NCI-H128 (cell line): ENCODE data around the gene AQP4.

Source experiments
- DNase-seq: peaks from one replicate; lab custom pipeline; 2025; ENCODE audit not compliant: unreplicated experiment; lab: John Stamatoyannopoulos, UW

Gene AQP4

GRCh38 chr18:26865557-26865956 lies at the start of gene AQP4:
TSS of gene AQP4 (minus strand) at chr18:26865707. CDS start at chr18:26865689, 18 bp downstream.
- peak; percentile 36 for DNase-seq

GRCh38 chr18:26911840-26912239 lies 46.3 kb upstream of the AQP4 start:
- no peak for DNase-seq

GRCh38 chr18:26909599-26910290 lies 44.2 kb upstream of the AQP4 start:
- DNase-seq = no peak

- no peak for DNase-seq
Measured at GRCh38 chr18:26908906-26909305, 43.4 kb upstream of the AQP4 start.

GRCh38 chr18:26902291-26902690 lies 36.8 kb upstream of the AQP4 start:
- DNase-seq = no peak

GRCh38 chr18:26901020-26901419 lies 35.5 kb upstream of the AQP4 start:
- DNase-seq = no peak

GRCh38 chr18:26894426-26894825 lies 28.9 kb upstream of the AQP4 start:
- DNase-seq = no peak

GRCh38 chr18:26893996-26894395 lies 28.5 kb upstream of the AQP4 start:
- DNase-seq = no peak

- no peak for DNase-seq
Measured at GRCh38 chr18:26888259-26888658, 22.8 kb upstream of the AQP4 start.

GRCh38 chr18:26875040-26875654 lies 9.6 kb upstream of the AQP4 start:
- DNase-seq = no peak

- DNase-seq = no peak
Measured at GRCh38 chr18:26874283-26874682, 8.8 kb upstream of the AQP4 start.

- DNase-seq = no peak
Measured at GRCh38 chr18:26869640-26870039, 4.1 kb upstream of the AQP4 start.

- DNase-seq = no peak
Measured at GRCh38 chr18:26868968-26869586, 3.6 kb upstream of the AQP4 start.

- DNase-seq = no peak
Measured at GRCh38 chr18:26867471-26867870, 2.0 kb upstream of the AQP4 start.

GRCh38 chr18:26864658-26865057 lies 849 bp downstream of the AQP4 start:
- no peak for DNase-seq

GRCh38 chr18:26863921-26864497 lies 1.5 kb downstream of the AQP4 start:
- no peak for DNase-seq

GRCh38 chr18:26863122-26863879 lies 2.2 kb downstream of the AQP4 start:
- DNase-seq = peak; percentile 61

GRCh38 chr18:26862084-26862483 lies 3.4 kb downstream of the AQP4 start:
- no peak for DNase-seq

GRCh38 chr18:26854292-26854881 lies 11.1 kb downstream of the AQP4 start:
- no peak for DNase-seq

GRCh38 chr18:26853401-26853800 lies 12.1 kb downstream of the AQP4 start:
- no peak for DNase-seq

GRCh38 chr18:26843760-26844159 lies 21.7 kb downstream of the AQP4 start:
- DNase-seq = no peak
